ENCODE results near the gene DLGAP4. TPM values are rescaled to one million over a fixed set of nuclear protein-coding genes. Genes with fewer than 3 reads are reported as not detected.

The DLGAP4 gene
- total and polyA plus RNA-seq, 2 of the 13 experiments (the other 11 are each of a cell fraction or from before 2014, with no cell fraction given) = 15.2 to 26.7 TPM

- TF ChIP-seq, protein P1, sequence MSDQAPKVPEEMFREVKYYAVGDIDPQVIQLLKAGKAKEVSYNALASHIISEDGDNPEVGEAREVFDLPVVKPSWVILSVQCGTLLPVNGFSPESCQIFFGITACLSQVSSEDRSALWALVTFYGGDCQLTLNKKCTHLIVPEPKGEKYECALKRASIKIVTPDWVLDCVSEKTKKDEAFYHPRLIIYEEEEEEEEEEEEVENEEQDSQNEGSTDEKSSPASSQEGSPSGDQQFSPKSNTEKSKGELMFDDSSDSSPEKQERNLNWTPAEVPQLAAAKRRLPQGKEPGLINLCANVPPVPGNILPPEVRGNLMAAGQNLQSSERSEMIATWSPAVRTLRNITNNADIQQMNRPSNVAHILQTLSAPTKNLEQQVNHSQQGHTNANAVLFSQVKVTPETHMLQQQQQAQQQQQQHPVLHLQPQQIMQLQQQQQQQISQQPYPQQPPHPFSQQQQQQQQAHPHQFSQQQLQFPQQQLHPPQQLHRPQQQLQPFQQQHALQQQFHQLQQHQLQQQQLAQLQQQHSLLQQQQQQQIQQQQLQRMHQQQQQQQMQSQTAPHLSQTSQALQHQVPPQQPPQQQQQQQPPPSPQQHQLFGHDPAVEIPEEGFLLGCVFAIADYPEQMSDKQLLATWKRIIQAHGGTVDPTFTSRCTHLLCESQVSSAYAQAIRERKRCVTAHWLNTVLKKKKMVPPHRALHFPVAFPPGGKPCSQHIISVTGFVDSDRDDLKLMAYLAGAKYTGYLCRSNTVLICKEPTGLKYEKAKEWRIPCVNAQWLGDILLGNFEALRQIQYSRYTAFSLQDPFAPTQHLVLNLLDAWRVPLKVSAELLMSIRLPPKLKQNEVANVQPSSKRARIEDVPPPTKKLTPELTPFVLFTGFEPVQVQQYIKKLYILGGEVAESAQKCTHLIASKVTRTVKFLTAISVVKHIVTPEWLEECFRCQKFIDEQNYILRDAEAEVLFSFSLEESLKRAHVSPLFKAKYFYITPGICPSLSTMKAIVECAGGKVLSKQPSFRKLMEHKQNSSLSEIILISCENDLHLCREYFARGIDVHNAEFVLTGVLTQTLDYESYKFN (CRISPR knock-in tag; conservative IDR thresholded peaks at IDR 0.05) = 0 out of 2 replicates have a peak, but pooled peaks have one; percentile 19
- TF ChIP-seq ZFP36 (IDR thresholded peaks at IDR 0.05; ENCODE audit: borderline replicate concordance, low read depth, low read length, partially characterized antibody) (no peak), ZKSCAN5 (CRISPR knock-in tag; IDR thresholded peaks at IDR 0.05) (no peak), GZF1 (CRISPR knock-in tag; IDR thresholded peaks at IDR 0.05) (no peak), SOX6 (IDR thresholded peaks at IDR 0.05) (no peak), SOX6 (CRISPR knock-in tag; IDR thresholded peaks at IDR 0.05) (peak; percentile 34), SP2 (CRISPR knock-in tag; IDR thresholded peaks at IDR 0.05) (0 out of 2 replicates have a peak, but pooled peaks have one; percentile 26), PREB (CRISPR knock-in tag; IDR thresholded peaks at IDR 0.05) (no peak), ISL2 (CRISPR knock-in tag; IDR thresholded peaks at IDR 0.05) (no peak), NFAT5 (CRISPR knock-in tag; IDR thresholded peaks at IDR 0.05) (no peak), ZNF513 (CRISPR knock-in tag; conservative IDR thresholded peaks at IDR 0.05) (no peak), TARDBP (CRISPR knock-in tag; IDR thresholded peaks at IDR 0.05) (0 out of 2 replicates have a peak, but pooled peaks have one; percentile 38)
- TF ChIP-seq, protein P2, sequence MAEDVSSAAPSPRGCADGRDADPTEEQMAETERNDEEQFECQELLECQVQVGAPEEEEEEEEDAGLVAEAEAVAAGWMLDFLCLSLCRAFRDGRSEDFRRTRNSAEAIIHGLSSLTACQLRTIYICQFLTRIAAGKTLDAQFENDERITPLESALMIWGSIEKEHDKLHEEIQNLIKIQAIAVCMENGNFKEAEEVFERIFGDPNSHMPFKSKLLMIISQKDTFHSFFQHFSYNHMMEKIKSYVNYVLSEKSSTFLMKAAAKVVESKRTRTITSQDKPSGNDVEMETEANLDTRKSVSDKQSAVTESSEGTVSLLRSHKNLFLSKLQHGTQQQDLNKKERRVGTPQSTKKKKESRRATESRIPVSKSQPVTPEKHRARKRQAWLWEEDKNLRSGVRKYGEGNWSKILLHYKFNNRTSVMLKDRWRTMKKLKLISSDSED (CRISPR knock-in tag; IDR thresholded peaks at IDR 0.05) = no peak
- TF ChIP-seq, protein P3, sequence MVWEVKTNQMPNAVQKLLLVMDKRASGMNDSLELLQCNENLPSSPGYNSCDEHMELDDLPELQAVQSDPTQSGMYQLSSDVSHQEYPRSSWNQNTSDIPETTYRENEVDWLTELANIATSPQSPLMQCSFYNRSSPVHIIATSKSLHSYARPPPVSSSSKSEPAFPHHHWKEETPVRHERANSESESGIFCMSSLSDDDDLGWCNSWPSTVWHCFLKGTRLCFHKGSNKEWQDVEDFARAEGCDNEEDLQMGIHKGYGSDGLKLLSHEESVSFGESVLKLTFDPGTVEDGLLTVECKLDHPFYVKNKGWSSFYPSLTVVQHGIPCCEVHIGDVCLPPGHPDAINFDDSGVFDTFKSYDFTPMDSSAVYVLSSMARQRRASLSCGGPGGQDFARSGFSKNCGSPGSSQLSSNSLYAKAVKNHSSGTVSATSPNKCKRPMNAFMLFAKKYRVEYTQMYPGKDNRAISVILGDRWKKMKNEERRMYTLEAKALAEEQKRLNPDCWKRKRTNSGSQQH (CRISPR knock-in tag; IDR thresholded peaks at IDR 0.05; ENCODE audit: low read depth) = no peak
Measured at GRCh38 chr20:36463212-36464061, 157.3 kb downstream of the DLGAP4 start (continued).

All from HepG2 (cell line).